HCT116 (cell line): Measurements from ENCODE around the gene MFSD6L.

Experiments used
- EZH2 ChIP-seq: fragments of 200-600 bp; sonication (generic); IDR thresholded peaks from 2 replicates; pipeline ENCODE4 v1.6.1; 2017; ENCODE audit warnings: antibody characterized with exemption, mixed run types
- POLR2AphosphoS5 ChIP-seq: IDR thresholded peaks from 2 replicates; pipeline ENCODE4 v1.6.1; 2011; ENCODE audit warnings: mild to moderate bottlenecking, low read depth, low read length, moderate library complexity
- SP1 ChIP-seq: IDR thresholded peaks from 2 replicates; pipeline ENCODE4 v1.6.1; 2012; ENCODE audit warnings: low read depth
- TF ChIP-seq, protein P1 (sequence below): IDR thresholded peaks from 2 replicates; pipeline ENCODE4 v1.6.1; 2012
- TF ChIP-seq, protein P2 (sequence below), 3 experiments: fragments of 200-600 bp in 1 of 3; sonication (generic) in 1 of 3; IDR thresholded peaks in 2 of 3; conservative IDR thresholded peaks in 1 of 3; 2 replicates each; pipeline ENCODE4 v1.5.1; 2012 to 2017; ENCODE audit warnings: low read depth in 2 of 3, low read length in 2 of 3, antibody characterized with exemption in 1 of 3, borderline replicate concordance in 1 of 3, control low read depth in 1 of 3, mild to moderate bottlenecking in 1 of 3, mixed read lengths in 1 of 3, mixed run types in 1 of 3, moderate library complexity in 1 of 3; ENCODE audit not compliant: insufficient read depth in 1 of 3

GRCh38 chr17:8844229-8845218 lies 45.4 kb upstream of the MFSD6L start:
- TF ChIP-seq POLR2AphosphoS5, result no peak
- no peak for TF ChIP-seq SP1
- TF ChIP-seq, protein P1, sequence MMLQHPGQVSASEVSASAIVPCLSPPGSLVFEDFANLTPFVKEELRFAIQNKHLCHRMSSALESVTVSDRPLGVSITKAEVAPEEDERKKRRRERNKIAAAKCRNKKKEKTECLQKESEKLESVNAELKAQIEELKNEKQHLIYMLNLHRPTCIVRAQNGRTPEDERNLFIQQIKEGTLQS, result no peak
- TF ChIP-seq, protein P2, sequence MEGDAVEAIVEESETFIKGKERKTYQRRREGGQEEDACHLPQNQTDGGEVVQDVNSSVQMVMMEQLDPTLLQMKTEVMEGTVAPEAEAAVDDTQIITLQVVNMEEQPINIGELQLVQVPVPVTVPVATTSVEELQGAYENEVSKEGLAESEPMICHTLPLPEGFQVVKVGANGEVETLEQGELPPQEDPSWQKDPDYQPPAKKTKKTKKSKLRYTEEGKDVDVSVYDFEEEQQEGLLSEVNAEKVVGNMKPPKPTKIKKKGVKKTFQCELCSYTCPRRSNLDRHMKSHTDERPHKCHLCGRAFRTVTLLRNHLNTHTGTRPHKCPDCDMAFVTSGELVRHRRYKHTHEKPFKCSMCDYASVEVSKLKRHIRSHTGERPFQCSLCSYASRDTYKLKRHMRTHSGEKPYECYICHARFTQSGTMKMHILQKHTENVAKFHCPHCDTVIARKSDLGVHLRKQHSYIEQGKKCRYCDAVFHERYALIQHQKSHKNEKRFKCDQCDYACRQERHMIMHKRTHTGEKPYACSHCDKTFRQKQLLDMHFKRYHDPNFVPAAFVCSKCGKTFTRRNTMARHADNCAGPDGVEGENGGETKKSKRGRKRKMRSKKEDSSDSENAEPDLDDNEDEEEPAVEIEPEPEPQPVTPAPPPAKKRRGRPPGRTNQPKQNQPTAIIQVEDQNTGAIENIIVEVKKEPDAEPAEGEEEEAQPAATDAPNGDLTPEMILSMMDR (IDR thresholded peaks at IDR 0.05 in 2 of 3, conservative IDR thresholded peaks at IDR 0.05 in 1 of 3; ENCODE audit: borderline replicate concordance in 1 of 3, insufficient read depth in 1 of 3, low read depth in 2 of 3, low read length in 2 of 3), result no peak
- no peak for TF ChIP-seq EZH2
